ENCODE data around the gene PARP15.
A peak's percentile ranks its signal among the peaks of the same experiment; 100 is the strongest.
"Not testable (repeated sequence)": the region's sequence is repeated elsewhere in the genome, so short reads cannot be mapped to it uniquely, and the experiment has no call there.

The PARP15 gene

DNA sequence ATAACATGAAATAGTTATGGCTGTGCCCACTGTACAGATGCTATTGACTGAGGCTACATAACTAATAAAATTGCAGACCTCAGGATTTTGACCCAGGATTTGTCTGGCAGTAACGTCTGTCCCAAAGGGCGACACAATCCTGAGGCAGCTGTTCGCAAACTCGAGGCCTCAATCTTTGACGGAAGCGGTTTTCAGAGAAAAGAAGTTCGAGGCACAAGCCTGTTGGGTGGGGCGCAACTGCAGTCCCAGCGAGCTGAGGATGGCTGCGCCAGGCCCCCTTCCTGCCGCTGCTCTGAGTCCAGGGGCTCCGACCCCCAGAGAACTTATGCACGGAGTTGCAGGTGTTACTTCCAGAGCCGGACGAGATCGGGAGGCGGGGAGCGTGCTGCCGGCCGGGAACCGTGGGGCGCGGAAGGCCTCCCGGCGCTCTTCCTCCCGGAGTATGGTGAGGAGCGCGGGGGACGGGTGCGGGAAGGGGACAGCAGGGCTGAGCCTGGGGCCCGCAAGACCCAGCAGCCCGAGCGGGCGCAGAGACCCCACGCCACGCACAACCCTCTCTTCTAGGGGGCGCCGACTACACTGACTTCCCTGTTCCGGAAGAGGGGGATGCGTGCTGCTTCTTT, at the start of gene PARP15:
Gene PARP15 (plus strand): TSS at position 242 of the 623 bp plus-strand sequence. CDS start 18 bp downstream, at position 260.
- peak; percentile 14 for DNase-seq (ENCODE audit: low read depth)

DNA sequence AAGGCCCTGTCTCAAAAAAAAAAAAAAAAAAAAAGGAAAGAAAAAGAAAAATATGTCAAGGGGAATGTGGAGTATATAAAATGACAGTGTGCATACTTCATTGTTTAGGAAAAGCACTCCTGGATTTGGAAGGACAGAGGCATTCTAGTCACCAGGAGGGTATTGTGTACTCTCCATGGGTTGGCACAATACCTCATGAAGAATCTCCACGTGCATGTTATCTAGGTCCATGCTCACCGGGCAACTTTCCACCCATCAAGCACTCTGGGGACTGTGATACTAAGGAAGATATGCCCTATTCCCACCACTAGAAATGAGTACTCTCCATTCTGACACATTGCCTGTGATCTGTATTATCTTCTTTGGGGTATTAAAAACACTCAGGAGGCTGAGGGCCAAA, 47.3 kb upstream of the PARP15 start:
- DNase-seq (ENCODE audit: low read depth), result no peak

DNA sequence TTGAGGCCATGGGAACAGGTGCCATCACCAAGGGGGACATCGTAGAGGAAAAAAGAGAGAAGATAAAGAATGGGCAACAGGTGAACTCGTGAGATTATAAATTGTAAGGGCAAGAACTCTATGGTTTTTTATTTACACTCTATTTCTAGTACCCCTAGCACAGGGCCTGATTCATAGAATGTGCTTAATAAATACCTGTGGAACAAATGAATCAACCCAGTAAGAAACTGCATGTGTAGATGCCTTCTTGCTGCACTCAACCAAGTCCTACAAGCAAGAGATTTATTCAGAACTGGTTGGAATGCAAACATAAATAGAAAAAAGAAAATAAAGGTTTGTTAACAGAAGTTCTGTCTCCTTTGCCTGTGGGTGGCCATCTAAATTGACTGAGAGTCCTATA, 44.0 kb upstream of the PARP15 start:
- no peak for DNase-seq (ENCODE audit: low read depth)

DNA sequence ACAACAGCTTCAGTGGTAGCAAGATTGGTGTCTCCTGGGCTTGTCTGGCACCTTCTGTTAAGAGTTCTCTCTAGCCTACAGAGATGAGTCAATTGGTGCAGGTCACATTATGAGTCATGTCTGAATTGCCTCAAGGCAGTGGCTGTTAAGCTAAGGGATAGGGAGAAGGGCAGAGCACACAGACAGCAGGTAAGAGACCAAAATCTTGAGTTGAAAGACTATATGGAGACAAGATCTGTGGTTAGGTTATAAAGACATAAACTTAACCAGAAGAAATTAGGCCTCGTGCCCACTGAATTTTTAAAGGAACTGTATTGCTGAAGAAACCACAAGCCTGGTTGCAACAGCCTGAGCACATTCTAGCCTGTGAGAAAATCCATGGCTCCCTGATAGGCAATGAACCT, 43.5 kb upstream of the PARP15 start:
- no peak for DNase-seq (ENCODE audit: low read depth)

DNA sequence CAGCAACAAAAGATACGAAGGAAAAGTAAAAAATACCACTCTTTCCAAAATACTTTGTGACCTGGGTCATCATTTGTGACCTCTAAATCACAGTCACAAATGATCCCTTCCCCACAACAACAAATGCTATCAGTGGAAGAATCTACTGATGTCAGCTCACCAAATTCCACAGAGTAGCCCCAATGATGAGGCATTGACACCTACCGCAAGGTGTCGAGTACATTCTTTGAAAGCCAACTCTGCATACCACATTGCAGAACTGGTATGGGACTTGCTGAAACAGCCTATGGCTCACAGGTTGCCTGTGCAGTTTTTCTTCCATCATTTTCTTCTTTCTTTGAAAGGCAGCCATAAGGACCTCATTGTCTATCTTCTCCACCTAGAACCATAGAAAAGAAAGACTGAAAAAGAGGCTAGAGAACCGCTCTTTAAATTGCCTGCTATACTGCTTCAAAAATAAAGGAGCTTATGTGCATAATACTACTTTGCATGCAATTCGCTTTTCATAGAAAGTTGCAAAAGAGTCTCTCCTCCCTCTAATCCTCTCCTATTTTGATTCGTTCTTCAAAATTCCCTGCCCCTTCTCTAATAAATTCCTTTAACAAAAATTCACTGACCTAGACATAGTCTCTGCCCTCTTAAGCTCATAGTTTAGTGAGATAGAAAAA, 41.4 kb upstream of the PARP15 start:
- no peak for DNase-seq (ENCODE audit: low read depth)

DNA sequence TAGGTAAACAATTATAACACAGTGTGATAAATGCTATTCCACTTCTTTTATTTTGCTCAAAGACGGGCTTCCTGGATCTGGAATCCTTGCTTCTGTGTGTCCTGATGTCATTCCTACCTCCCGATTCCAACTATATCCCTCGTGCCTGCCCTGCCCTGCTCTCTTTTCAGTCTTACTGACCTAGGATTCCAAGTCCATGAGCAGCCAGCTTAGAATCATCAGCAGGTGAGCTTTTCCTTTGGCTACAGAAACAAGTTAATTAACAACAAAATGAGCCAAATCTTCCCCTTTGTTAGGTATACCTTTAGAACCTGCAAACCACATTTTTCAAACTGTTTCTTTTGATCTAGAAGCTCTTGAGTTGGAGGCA, 40.8 kb upstream of the PARP15 start:
- no peak for DNase-seq (ENCODE audit: low read depth)

DNA sequence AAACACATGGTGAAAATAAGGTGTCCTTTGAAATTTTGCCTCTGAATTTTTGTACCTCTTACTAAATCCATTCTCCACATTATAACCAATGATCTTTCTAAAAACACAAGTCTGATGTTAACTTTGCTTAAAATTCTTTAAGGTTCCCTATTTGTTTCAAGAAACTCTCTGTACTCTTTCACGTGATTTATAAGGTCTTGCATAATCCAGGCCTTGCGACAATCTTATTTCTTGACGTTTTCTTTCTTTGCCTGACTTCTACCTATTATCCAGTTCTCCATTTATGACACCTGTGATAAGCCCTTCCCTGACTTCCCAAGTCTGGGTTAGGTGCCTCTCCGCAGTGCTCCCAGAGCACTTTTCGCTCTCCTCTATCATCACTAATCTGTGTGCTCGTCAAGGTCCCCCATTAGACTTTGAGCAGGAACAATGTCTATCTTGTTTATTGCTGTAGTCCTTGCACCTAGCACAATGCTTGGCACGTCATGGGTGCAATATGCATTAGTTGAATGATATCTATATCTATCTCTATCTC, 38.4 kb upstream of the PARP15 start:
- no peak for DNase-seq (ENCODE audit: low read depth)

DNA sequence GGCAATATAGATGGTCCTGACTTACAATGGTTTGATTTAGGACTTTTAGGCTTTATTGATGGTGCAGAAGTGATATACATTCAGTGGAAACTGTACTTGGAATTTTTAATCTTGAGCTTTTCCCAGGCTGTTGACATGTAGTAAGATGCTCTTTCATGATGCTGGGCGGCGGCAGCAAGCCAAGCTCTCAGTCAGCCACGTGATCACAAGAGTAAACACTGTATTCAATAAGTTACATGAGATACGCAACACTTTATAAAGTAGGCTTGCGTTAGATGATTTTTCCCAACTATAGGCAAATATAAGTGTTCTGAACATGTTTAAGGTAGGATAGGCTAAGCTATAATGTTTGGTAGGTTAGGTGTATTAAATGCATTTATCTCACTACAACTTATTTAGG, 31.3 kb upstream of the PARP15 start:
- no peak for DNase-seq (ENCODE audit: low read depth)

DNA sequence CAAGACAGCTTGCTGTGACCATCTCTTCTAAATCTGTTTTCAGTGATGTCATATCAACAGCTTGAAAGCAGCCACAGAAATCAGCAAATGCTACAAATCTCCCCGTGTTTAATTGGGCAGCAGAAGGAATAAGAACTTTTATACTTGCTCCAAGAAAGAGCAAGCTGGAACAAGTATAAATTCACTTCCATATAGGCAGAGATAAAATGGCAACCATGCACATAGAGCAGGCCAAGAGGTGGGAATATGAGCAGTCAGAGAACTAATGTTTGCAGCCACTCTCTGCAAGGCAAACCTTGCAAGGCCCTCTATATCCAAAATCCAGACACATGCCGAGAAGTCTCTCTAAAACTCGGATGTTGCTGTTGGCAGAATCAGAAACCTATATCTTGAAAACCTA, 29.4 kb upstream of the PARP15 start:
- no peak for DNase-seq (ENCODE audit: low read depth)

DNA sequence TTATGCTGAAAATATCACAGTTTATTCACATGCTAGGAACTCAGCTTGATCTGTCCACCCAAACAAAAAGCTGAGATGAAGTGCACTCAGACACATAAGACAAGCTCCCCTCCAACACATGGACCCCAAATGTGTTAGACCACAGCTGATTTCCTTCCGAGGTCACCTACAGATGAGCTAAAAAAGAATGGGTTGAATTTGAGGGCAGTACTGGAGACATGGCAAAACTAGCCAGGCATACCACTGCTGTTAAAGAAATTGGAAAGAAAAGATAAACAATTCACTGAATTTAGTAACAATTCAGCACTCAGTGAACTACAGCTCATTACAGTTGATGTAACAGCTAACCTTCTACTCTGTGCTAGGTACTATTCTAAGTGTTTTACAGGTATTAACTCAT, 28.8 kb upstream of the PARP15 start:
- no peak for DNase-seq (ENCODE audit: low read depth)

DNA sequence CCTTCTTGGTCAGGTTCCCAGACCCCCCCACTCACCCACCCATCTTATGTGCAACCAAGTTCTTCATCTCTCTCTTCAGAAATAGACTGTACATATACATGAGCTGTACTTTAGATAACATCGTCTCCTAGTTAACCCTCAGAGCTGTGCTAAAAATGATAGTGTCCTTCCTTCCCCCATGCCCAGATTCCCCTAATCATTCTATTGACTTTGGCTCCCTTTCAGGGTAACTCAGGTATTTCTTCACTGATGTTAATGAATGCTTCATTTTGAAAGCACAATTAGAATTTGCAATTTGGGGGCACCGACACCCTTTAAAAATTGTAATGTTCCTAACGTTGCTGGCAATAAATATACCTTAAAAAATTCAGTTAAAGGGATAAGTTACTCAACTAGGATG, 24.3 kb upstream of the PARP15 start:
- no peak for DNase-seq (ENCODE audit: low read depth)

DNA sequence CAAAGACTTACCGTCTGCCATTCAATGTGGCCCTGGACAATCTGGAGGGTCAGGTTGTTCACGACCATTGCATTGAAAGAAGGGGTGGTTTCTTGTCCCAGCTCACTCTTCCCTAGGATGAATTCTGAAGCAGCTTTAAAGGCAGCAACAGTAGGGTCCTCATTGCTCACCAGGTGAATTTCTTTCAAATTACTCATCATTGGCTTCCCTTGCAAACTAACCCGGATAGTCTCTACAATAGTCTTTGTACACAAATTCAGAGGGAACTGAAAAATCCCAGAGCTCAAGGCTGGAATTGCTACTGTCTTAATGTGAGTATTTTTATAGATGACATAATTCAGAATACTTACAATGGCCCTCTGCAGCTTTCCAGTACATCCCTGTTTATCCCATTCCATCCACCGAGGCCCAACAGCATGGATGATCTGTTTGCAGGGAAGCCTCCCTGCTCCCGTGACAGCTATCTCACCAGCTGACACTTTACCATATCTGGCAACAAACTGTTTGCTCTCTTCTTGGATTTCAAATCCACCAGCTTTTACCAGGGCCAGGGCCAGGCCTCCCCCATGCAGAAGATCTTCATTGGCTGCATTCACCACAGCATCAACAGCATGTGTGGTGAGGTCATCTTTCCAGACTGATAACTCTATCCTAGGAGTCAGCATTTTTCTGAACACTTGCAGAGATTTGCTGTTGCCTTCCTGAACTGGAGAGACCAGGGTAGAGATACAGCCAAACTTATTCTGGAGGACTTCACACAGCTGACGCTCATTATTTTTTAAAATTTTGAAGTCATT, 22.0 kb upstream of the PARP15 start:
- no peak for DNase-seq (ENCODE audit: low read depth)

DNA sequence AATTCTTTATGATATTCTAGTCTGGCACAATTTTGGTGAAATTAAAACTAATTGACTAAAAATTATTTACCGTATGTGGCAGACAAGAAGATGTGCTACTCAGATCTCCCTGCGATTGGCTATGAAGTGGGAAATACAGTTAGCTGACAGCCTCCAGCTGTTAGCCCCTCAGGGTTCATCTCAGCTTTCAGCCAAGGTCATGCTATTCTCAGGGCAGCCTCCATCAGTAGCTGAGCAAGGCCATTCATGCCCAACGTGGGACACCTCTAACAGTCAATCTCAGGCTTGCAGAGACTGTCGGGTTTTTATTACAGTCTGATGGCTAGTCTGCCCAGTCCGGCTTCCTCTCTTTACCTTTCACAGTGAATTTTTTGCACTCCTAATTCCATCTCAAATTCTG, 20.1 kb upstream of the PARP15 start:
- DNase-seq (ENCODE audit: low read depth), result no peak

DNA sequence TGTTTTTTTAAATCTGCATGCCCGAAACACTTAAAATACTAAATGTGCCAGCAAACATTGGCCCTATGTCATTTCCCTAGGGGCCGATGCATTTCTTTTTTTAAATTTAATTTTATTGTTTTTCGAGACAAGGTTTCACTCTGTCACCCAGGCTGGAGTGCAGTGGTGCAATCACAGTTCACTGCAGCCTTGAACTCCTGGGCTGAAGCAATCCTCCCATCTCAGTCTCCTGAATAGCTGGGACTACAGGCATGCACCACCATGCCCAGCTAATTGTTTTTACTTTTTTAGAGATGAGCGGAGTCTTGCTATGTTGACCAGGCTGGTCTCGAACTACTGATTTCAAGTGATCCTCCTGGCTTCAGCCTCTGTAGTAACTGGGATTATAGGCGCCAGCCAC, 18.8 kb upstream of the PARP15 start:
- DNase-seq (ENCODE audit: low read depth), result no peak

DNA sequence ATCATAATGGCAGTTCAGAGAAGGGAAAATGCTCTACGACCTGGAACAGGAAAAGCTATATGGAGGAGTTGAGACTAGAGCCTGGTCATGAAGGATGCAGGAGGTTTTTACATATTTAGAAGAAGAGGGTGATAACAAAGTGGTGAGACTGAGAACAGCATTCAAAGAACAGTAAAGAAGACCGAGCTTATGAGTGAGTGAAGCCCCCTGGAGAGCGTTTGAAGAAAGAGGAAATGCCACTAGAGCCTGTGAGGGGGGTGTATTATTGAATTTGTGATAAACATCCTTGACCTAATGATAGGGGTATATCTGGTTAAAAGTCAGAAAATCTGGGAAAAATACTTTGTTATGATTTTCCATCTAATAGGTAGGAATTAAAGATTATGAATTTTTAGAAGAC, 17.5 kb upstream of the PARP15 start:
- DNase-seq (ENCODE audit: low read depth), result no peak

DNA sequence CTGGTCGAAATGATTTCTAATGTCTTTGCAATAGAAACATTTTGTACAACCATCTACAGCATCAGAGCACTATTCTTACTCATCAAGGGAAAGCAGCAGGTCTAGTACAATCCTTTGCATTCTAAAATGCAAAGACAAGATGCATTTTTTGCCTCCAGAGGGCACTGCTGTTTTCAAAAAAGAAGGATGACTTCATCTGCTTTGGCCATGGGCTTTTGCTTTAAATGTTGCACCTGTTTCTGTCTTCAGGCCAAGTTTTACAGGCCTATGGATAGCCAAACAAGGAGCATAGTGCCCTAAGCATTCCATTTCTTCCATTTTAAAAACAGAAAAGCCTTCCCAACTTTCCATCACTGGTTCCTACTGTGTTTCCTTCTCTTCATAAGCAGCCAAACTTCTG, 16.8 kb upstream of the PARP15 start:
- peak; percentile 37 for DNase-seq (ENCODE audit: low read depth)

DNA sequence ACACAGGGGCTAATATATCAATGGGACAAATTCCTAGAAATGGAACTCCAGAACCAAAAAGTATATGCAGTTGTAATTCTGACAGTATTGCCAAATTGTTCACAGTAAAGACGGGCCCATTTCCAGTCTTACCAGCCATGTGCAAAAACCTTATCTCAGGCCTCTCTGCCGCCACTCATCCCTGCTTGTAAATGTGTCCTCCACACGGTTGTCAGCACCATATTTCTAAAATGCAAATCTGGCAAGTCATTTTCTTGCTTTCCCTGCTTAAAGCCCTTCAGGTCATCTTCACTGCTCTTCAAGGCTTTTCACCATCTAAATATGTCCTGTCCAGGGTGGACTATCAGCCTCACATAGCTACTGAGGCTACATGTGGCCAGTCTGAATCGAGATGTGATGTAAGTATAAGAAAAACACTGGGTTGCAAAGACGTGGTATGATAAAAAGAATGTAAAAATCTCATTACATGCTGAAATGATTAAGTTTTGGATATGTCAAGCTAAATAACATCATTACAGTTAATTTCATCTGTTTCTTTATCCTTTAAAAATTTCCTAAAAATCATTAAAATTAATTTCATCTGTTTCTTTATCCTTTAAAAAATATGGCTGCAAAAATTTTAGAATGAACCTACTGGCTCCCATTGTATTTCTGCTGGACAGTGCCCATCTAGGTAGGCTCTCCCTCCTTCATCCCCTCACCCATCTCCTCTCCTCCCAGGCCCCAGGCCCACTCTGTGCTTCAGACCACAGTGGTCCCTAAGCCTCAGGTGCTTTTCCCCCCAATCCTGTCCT, 14.3 kb upstream of the PARP15 start:
- no peak for DNase-seq (ENCODE audit: low read depth)

DNA sequence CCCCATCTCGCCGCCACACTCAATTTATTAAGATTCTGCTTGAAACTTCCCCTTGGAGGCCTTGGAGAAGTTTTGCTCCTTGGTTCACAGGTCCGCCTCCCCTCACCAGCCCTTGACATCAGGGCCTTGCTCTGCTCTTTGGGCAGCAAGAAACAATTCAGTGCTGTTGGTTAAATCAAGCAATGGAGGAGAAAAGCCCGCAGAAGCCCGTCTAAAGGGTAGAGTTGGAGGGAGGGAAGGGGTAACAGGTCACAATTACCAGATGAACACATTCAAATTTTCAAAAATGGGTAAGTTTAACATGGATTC, 13.8 kb upstream of the PARP15 start:
- DNase-seq (ENCODE audit: low read depth), result no peak

DNA sequence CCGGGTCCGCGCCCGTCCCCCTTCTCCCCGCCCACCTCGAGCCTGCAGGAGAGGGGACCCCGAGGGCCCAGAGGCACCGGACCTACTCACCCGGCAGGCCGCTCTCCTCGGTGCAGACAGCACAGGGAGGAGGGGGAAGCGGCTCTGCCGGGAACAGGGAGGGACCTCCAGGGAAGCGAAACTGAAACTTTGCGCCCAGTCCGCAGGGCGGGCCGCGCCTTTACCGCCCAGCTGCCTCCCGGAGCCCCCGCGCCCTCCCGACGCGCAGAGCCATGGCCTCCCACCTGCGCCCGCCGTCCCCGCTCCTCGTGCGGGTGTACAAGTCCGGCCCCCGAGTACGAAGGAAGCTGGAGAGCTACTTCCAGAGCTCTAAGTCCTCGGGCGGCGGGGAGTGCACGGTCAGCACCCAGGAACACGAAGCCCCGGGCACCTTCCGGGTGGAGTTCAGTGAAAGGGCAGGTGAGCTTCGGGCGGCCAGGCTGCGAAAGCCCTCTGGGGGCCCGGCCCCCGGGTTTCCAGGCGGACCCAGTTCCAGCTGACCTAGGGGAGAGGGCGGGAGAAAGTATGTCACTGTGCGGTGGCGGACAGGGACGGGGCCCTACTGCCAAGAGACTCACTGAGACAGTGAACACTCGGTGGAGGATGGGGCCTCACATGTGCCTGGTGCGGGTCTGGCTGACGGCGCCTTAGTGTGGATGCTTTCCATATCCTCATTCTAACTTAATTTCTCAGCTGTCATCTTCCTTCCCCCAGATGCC, 13.1 kb upstream of the PARP15 start, which contains the start of the genes DTX3L and PARP9:
Gene DTX3L (plus strand): TSS at position 184 of the 758 bp plus-strand sequence. CDS start 89 bp downstream, at position 273.
Gene PARP9 (minus strand): TSS at position 146 of the 758 bp plus-strand sequence. CDS start 4,680 bp downstream, outside the sequence.
- peak; percentile 80 for DNase-seq (ENCODE audit: low read depth)

DNA sequence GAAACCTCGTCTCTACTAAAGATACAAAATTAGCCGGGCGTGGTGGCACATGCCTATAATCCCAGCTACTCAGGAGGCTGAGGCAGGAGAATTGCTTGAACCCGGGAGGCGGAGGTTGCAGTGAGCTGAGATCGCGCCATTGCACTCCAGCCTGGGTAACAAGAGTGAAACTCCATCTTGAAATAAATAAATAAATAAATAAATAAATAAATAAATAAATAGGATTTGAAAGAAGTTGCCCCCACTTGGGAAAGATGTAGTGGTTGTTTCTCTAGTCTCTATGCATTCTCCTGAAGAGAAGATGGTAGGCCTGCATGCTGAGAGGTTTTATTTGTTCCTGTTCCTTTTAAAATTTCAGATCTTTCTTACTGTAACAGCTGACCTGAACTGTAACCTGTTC, 9.3 kb upstream of the PARP15 start:
- DNase-seq (ENCODE audit: low read depth), result not testable (repeated sequence)

DNA sequence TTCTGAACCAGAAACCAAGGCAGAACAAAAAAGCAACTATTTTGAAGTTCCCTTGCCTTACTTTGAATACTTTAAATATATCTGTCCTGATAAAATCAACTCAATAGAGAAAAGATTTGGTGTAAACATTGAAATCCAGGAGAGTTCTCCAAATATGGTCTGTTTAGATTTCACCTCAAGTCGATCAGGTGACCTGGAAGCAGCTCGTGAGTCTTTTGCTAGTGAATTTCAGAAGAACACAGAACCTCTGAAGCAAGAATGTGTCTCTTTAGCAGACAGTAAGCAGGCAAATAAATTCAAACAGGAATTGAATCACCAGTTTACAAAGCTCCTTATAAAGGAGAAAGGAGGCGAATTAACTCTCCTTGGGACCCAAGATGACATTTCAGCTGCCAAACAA, 8.7 kb upstream of the PARP15 start:
- DNase-seq (ENCODE audit: low read depth), result no peak
